ENCODE data around the gene CD2.

CD2 gene

DNA sequence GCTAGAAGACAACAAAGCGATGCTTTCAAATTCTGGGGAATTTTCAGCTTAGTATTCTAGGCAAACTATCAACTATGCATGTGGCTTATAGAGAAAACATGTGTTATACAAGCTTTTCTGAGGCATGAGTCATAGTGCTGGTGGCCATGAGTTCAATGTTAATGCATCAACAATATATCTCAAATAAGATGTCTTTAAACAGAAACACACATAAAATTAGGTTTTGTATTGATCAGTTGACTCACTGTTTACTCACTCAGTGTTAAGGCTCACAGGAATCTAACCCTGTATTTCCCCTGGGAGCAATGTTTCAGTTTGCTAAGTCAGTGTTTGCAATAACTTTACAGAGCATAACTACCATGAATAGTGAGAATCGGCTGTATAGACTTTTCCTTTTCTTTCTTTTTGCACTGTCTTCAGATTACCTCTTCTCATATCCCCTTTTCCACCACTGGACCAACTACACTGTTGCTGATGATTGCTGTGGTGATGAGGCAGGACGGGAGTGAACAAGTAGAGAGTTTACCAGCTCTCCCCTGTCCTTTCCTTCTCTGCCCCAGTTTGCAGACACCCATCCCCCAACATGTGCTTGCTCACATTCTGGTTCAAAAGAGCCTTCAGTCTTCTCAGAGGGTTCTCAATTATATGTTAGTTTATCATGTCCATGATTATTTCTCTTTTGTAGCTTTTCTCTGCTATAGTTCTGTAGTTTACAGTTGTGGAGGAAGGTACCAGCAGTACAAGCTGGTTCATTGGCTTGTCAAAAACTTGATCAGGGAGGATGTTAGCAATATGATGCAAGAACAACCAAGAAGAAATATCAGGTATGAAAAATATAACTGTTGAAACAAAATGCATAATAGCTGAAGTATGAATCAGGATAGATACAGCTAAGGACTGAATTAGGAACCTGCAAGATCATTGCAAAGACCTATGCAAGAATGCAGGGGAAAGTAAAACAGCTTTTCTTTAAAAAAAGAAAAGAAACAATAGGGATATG, 23.9 kb downstream of the CD2 start:
- peak; percentile 93 for DNase-seq

- DNase-seq, result no peak
Measured at GRCh38 chr1:116781034-116781433, 26.8 kb downstream of the CD2 start.

- DNase-seq, result no peak
Measured at GRCh38 chr1:116785006-116785405, 30.8 kb downstream of the CD2 start.

- DNase-seq, result no peak
Measured at GRCh38 chr1:116786049-116786448, 31.8 kb downstream of the CD2 start.

DNA sequence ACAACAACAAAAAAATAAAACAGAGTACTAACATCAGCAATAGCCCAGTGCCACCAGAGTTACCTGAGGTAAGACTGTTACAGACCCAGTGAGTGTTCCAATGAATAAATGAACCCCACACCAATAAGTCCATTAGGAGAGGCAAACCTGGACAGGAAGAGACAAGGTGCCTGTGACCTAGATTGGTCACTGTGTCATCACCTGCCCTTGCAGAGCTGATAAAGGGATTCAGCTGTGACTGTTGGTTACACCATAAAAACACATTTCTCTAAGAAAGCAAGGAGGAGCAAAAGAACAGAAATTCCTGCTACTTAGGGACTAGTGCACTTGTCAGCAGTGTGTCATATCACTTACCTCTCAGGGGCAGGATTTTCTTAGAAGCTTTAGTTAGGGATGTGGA, 37.5 kb downstream of the CD2 start:
- DNase-seq, result no peak

DNA sequence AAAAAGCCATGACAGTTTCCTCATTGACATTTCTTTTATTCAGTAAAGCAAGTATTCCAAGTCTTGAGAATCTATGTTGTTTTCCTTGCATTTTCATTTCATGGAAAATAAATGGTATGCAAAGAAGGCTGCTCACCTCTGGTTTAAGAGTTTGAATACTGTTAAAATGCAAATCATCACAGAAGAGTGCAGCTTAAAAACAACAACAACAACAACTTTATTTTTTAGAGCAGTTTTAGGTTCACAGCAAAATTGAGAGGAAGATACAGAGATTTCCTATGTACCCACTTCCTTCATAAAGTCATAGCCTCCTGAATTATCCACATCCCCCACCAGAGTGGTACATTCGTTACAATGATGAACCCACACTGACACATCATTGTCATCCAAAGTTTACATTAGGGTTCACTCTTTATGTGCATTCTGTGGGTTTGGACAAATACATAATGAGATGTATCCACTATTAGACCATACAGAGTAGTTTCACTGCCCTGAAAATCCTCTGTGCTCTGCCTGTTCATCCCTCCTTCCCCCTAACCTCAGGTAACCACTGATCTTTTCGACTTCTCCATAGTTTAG, 39.2 kb downstream of the CD2 start:
- DNase-seq, result no peak

GRCh38 chr1:116794371-116794770, 40.1 kb downstream of the CD2 start:
- DNase-seq, result no peak

DNA sequence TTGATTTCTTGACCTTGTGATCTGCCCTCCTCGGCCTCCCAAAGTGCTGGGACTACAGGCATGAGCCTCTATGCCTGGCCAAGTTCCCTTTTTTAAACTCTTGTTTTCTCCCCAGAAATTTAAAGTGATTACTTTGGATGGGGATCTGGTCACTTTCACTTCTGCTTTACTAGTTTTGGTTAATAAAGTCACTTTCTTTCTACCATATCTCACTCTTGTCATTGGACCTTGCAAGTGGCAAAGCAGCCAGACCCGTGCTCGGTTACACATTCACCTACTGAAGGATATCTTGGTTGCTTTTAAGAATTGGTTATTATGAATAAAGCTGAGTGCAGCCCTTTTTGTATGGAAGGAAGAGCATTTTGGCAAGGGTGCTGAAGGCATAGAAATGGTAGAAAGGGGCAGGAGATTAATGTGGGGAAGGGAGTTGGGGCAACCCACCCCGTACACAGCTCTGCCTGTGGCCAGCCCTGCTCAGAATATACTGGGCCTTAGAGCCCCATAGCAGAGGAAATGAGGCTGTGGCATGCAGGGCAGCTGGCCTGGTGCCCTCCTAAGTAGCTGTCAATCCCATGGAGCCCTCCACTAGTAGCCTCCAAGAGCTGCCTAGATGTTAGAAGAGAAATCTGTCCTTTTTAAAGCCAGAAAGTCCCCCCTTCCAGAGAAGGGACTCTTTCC, 40.7 kb downstream of the CD2 start:
- DNase-seq, result no peak

- DNase-seq, result no peak
Measured at GRCh38 chr1:116795482-116795829, 41.2 kb downstream of the CD2 start.

GRCh38 chr1:116804736-116805135, 50.5 kb downstream of the CD2 start:
- DNase-seq, result no peak

- DNase-seq, result no peak
Measured at GRCh38 chr1:116805398-116805797, 51.2 kb downstream of the CD2 start.

- DNase-seq, result no peak
Measured at GRCh38 chr1:116806245-116806644, 52.0 kb downstream of the CD2 start.

DNA sequence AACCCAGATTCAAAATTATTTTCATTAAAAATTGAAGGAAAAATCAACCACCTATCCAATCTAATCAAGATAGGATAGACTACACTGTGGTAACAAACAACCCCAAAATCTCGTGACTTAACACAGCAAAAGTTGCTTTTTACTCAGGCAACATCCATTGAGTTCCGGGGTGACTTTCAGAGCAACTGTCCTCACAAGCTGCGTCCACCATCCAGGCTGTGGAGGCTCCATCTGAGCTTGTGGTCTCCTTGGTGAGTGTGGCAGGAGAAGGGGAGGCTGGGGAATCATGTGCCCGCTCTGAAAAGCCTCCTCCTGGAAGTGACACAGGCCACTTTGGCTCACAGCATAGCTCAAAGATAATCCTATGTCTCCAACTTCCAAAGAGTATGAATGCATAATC, 52.4 kb downstream of the CD2 start:
- DNase-seq, result no peak

- DNase-seq, result no peak
Measured at GRCh38 chr1:116807394-116808199, 53.4 kb downstream of the CD2 start.

- no peak for DNase-seq
Measured at GRCh38 chr1:116808200-116808847, 54.1 kb downstream of the CD2 start.

GRCh38 chr1:116808848-116809508, 54.7 kb downstream of the CD2 start:
- no peak for DNase-seq

GRCh38 chr1:116811321-116811720, 57.1 kb downstream of the CD2 start:
- no peak for DNase-seq

DNA sequence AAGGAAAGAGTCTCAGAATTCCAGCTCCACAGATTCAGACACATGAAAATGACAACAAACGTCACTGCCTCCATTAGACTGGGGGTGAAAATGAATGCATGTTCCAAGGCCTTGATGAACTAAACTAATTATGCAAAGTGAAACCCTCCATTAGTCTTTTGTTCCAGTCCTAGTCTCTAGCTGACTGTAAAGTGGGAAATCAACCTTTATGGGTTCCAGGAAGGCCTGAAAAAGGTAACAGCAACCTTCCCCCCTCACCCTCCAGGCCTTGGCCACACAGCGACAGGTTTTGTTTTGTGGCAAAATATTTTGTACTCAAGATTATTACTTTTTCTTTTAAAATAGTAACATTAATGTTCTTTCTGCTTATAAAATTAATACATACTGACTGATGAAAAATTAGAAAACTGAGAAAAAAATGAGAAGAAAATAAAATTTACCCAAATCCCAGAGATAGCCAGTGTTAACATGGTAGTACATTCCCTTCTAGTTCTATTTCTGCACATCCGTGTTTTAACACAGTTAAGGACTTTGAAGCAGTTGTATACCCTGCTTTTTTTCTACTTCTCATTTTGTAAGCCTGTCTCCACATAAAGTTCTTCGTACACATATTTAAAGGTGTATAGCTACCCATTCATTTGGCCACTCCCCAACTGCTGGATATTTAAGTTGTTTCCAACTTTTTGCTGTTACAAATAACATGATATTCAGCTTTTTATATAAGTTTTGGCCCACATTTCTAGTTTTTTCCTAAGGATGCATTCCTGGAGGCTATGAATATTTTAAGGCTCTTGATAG, 60.9 kb downstream of the CD2 start:
- no peak for DNase-seq

GRCh38 chr1:116817582-116818064, 63.4 kb downstream of the CD2 start:
- DNase-seq, result peak; percentile 30
